Coronary artery (tissue), 2 donors: ENCODE data around the gene MPC1.
"Not testable (repeated sequence)": the region's sequence is repeated elsewhere in the genome, so short reads cannot be mapped to it uniquely, and the experiment has no call there.

ENCODE experiments used
- DNase-seq: peaks from one replicate; pipeline ENCODE4 v3.0.0-alpha.2; 2017; ENCODE audit warnings: low spot score
- H3K27ac ChIP-seq, 2 donors: fragments of 200-600 bp; sonication (generic); one replicate each; pipeline ENCODE4 v1.5.1; 2016 to 2019
- H3K4me3 ChIP-seq: fragments of 200-600 bp; sonication (generic); 2 replicates; pipeline ENCODE4 v1.5.1; 2016; ENCODE audit warnings: mild to moderate bottlenecking, moderate library complexity
- CTCF ChIP-seq: fragments of 200-600 bp; sonication (generic); IDR thresholded peaks from one replicate; pipeline ENCODE4 v1.5.1; 2019; ENCODE audit warnings: antibody characterized with exemption

The MPC1 gene

GRCh38 chr6:166398348-166398747, 15.6 kb upstream of the MPC1 start:
- H3K27ac ChIP-seq, result no peak overlapping the region
- no peak for TF ChIP-seq CTCF
- DNase-seq, result no peak
- no peak overlapping the region for H3K4me3 ChIP-seq

DNA sequence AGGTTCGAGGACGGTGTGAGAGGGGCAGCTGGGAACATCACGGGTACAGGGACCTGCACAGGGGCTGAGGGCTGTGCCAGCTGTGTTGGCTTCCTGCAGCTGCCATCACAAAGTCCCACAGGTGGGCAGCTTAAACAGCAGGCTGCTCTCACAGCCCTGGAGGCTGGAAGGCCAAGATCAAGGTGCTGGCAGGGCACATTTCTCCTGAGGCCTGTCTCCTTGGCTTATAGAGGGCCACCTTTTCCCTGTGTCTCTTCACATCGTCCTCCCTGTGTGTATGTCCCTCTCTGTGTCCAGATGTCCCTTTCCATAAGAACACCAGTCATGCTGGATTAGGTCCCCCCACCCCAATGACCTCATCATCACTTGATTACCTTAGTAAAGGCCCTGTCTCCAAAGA, 15.1 kb upstream of the MPC1 start:
- TF ChIP-seq CTCF, result no peak
- Histone ChIP-seq H3K27ac (no peak overlapping the region), H3K4me3 (no peak overlapping the region)
- DNase-seq, result no peak

DNA sequence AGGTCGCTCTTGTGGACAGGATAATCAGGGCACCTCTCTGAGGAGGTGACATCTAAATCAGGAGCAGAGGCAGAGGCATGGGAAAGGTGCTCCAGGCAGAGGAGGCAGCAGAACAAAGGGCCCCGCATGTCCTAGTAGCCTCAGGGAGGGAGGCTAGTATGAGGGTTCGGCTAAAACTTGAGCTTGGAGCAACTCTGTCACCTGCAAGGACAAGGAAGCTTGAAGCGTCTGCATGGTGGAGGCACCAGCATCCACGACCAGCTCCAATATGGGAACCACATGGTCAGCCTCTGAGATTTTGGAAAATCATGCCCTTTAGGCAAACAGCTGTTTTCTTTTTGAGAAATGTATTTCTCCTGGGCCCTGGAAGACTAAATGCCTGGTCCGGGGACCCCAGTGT, 13.0 kb upstream of the MPC1 start:
- H3K27ac ChIP-seq, result no peak overlapping the region
- TF ChIP-seq CTCF, result no peak
- no peak overlapping the region for H3K4me3 ChIP-seq
- no peak for DNase-seq

GRCh38 chr6:166395351-166395750, 12.6 kb upstream of the MPC1 start:
- H3K27ac ChIP-seq, result no peak overlapping the region
- no peak for TF ChIP-seq CTCF
- no peak for DNase-seq
- no peak overlapping the region for H3K4me3 ChIP-seq

- Histone ChIP-seq H3K4me3 (no peak overlapping the region), H3K27ac (no peak overlapping the region)
- TF ChIP-seq CTCF, result no peak
- DNase-seq, result no peak
These were observed 11.5 kb upstream of the MPC1 start for GRCh38 chr6:166394036-166394892.

- Histone ChIP-seq H3K27ac (no peak overlapping the region), H3K4me3 (no peak overlapping the region)
- no peak for TF ChIP-seq CTCF
- DNase-seq, result no peak
These were observed 10.7 kb upstream of the MPC1 start for GRCh38 chr6:166393535-166393823.

- not testable (repeated sequence) for DNase-seq, H3K27ac ChIP-seq, H3K4me3 ChIP-seq
These were observed 10.2 kb upstream of the MPC1 start for GRCh38 chr6:166392755-166393534.
